Fibroblast of mammary gland (primary cell): ENCODE data around the gene INPP4B.
A peak's percentile ranks its signal among the peaks of the same experiment; 100 is the strongest.

ENCODE experiments used
- DNase-seq: peaks from one replicate; pipeline ENCODE4 v3.0.0-alpha.2; 2010; ENCODE audit warnings: low read depth
- H3K4me3 ChIP-seq: 2 replicates; pipeline ENCODE4 v1.5.1; 2011; ENCODE audit warnings: low read depth, mild to moderate bottlenecking, low read length, moderate library complexity; ENCODE audit not compliant: control insufficient read depth
- TF ChIP-seq, protein P1 (sequence below): conservative IDR thresholded peaks from 2 replicates; pipeline ENCODE4 v1.5.1; 2011; ENCODE audit warnings: low read depth, low read length, inconsistent platforms; ENCODE audit not compliant: control insufficient read depth, insufficient read depth

INPP4B gene

DNA sequence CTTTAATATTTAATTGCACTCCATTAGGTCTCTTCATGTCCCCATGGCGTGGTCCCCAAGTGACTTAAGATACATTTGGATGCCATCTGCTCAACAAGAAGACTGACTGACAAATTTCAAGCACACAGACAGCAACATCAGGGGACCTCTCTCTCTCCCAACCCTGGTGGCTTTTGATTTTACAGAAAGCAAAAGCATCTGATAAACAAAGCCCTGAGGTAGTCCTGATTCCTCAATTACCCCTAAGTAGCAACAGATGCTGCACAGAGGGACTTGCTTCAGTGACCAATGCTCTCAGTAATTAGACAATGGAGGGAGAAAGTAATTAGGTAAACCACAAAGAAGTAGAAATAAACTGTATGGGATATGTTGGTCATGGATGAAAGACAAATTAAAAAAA is 426.4 kb downstream of the INPP4B start:
- TF ChIP-seq, protein P1, sequence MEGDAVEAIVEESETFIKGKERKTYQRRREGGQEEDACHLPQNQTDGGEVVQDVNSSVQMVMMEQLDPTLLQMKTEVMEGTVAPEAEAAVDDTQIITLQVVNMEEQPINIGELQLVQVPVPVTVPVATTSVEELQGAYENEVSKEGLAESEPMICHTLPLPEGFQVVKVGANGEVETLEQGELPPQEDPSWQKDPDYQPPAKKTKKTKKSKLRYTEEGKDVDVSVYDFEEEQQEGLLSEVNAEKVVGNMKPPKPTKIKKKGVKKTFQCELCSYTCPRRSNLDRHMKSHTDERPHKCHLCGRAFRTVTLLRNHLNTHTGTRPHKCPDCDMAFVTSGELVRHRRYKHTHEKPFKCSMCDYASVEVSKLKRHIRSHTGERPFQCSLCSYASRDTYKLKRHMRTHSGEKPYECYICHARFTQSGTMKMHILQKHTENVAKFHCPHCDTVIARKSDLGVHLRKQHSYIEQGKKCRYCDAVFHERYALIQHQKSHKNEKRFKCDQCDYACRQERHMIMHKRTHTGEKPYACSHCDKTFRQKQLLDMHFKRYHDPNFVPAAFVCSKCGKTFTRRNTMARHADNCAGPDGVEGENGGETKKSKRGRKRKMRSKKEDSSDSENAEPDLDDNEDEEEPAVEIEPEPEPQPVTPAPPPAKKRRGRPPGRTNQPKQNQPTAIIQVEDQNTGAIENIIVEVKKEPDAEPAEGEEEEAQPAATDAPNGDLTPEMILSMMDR = no peak
- H3K4me3 ChIP-seq = no peak overlapping the region
- DNase-seq = no peak

DNA sequence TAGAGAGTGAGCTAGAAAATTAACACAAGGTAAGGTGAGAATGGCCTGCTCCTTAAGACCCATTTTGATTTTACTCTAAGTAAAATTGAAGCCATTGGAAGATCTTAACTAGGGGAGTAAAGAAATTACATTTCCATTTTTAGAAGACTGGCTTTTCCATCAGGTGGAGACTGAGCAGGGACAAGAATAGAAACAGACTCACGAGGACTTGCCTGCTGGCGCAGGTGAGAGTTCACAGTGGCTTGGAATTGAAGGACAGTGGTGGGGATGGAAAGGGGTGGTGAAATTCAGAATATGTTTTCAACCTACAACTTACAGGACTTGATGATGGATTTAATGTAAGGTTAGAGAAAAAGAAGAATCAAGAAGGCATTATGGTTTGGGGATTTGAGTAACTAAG is 427.4 kb downstream of the INPP4B start:
- no peak overlapping the region for H3K4me3 ChIP-seq
- TF ChIP-seq, protein P1 = no peak
- DNase-seq = no peak

DNA sequence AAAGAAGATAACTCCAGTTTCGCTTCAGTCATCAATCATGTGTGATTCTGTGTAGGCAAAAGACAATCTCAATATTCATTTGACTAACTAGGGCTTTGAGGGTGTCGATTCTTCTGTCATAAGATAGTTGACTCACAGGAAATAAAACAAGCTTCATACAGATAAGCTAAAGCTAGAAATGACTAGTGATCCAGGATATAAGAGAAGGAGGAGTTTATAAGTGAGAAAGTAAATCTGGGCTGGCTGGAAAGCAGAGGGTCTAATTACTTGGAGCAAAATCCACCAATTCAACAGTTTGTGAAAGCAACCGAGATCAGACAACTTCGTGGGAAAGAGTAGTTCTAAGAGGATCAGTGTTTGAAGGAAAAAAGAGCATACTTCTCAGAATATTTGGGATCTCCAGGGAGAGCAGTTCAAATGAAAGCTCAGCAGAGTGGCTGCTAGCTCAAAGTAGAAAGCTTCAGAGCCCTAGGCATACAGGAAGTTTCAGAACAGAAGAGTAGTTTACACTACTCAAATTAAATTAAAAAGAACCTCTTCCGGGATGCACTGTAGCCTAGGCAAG is 429.3 kb downstream of the INPP4B start:
- TF ChIP-seq, protein P1 = no peak
- H3K4me3 ChIP-seq = no peak overlapping the region
- peak; percentile 38 for DNase-seq

DNA sequence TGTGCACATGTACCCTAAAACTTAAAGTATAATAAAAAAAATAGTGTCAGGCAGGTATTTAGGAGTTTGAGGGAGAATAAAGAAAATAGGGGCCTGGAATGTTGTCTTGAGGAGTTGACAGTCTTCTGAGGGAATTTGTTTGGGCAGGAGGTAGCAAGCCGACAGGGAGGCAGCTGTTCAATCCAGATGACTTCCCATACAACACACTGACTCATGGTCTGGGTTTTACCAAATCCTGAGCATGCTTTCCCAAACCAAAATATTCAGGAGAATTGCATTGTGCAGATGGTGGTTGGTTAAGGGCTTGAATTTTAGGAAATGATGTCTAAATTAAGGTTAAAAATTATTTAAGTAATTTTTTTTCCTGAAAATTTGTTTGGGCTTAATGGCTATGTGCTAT is 430.0 kb downstream of the INPP4B start:
- DNase-seq = peak; percentile 77

DNA sequence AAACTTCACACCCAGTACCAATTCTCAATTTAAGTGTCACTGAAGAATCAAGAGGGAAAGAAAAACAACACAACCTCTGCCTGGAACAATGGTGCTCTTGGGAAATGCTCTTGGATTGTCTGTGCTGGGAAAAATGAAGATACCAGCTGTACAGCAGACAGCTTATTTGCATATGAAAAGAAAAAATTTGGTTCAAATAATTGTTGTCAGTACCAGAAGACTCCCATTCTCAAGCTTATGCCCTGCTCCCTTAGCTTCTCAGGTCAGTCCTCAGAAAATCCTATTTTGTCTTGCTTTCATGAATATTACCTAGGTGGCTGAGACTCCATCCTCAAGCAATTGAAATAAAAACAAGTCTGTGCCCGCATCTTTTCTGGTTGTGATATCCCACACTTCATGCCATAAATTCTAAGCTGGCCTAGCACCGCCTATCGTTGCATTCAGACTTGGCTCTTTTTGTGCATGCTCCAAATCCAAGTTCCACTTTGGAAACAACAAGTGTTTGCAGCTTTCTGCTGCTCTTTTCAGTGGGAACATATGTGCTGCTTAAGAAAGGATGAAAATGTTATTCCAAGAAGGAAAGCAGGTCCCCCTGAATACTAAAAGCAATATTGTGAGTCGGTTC is 431.6 kb downstream of the INPP4B start:
- no peak overlapping the region for H3K4me3 ChIP-seq
- DNase-seq = no peak
- TF ChIP-seq, protein P1 = no peak

More for the DNA sequence above, 430.0 kb downstream of the INPP4B start:
- H3K4me3 ChIP-seq = no peak overlapping the region
- TF ChIP-seq, protein P1 = no peak

DNA sequence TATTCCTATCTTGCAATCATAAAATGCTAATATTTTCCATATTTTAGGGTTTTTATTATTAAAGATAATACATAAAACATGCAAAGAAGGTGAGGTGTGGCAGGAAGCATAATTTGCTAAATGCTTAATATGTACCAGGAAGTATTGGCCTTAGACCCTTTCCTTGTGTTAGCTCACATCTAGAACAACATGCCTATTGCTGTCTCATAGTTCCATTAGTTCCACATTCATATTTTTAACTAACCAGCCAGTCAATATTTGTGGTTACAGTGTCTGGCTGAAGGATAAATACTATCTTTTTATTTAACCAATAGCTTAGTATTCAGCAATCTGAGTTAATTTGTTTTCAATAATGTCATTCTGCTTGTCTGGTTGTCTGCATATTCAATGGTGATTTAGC is 432.6 kb downstream of the INPP4B start:
- DNase-seq = no peak
- H3K4me3 ChIP-seq = no peak overlapping the region
- TF ChIP-seq, protein P1 = no peak
